Jurkat, Clone E6-1 (cell line): ENCODE results near the gene MTHFD1. TPM values are rescaled to one million over a fixed set of nuclear protein-coding genes. Genes with fewer than 3 reads are reported as not detected.
"Not testable (repeated sequence)": the region's sequence is repeated elsewhere in the genome, so short reads cannot be mapped to it uniquely, and the experiment has no call there.

ENCODE experiments used
- DNase-seq: peaks from one replicate; pipeline ENCODE4 v3.0.0-alpha.2; 2011; ENCODE audit warnings: low read depth, low spot score
- H3K4me3 ChIP-seq: 2 replicates; pipeline ENCODE4 v1.5.1; 2011; ENCODE audit warnings: mild to moderate bottlenecking, low read length, control low read depth, moderate library complexity
- polyA plus RNA-seq: library from polyadenylated mRNA; unstranded; fragments of >200 nt; gene quantifications from one replicate; pipeline ENCODE4 v1.2.1, GENCODE V29; 2012; ENCODE audit warnings: missing spikeins; ENCODE audit not compliant: insufficient read length, insufficient read depth

MTHFD1 gene
- polyA plus RNA-seq = 212 TPM

GRCh38 chr14:64387782-64388532, at the start of gene MTHFD1:
TSS of gene MTHFD1 (plus strand) at chr14:64388353. CDS start at chr14:64388428, 75 bp downstream.
- peak; percentile 99 for DNase-seq
- peak within 1 kb of the TSS; percentile 98 for H3K4me3 ChIP-seq

GRCh38 chr14:64338616-64339316, 49.4 kb upstream of the MTHFD1 start:
- peak overlapping the region; percentile 70 for H3K4me3 ChIP-seq
- DNase-seq = peak; percentile 99

- H3K4me3 ChIP-seq = no peak overlapping the region
- DNase-seq = no peak
These were observed 47.5 kb upstream of the MTHFD1 start for GRCh38 chr14:64340560-64341196.

GRCh38 chr14:64347748-64348147, 40.4 kb upstream of the MTHFD1 start:
- DNase-seq = no peak
- H3K4me3 ChIP-seq = no peak overlapping the region

- no peak for DNase-seq
- no peak overlapping the region for H3K4me3 ChIP-seq
These were observed 38.2 kb upstream of the MTHFD1 start for GRCh38 chr14:64349741-64350490.

- no peak for DNase-seq
- H3K4me3 ChIP-seq = no peak overlapping the region
These were observed 24.8 kb upstream of the MTHFD1 start for GRCh38 chr14:64363265-64363846.

GRCh38 chr14:64364907-64365306, 23.2 kb upstream of the MTHFD1 start:
- no peak overlapping the region for H3K4me3 ChIP-seq
- no peak for DNase-seq

- H3K4me3 ChIP-seq, DNase-seq: not testable (repeated sequence)
These were observed 22.7 kb upstream of the MTHFD1 start for GRCh38 chr14:64365358-64365889.

- no peak overlapping the region for H3K4me3 ChIP-seq
- DNase-seq = no peak
These were observed 19.0 kb upstream of the MTHFD1 start for GRCh38 chr14:64369201-64369600.

GRCh38 chr14:64387232-64387781, 846 bp upstream of the MTHFD1 start:
- peak overlapping the region; percentile 98 for H3K4me3 ChIP-seq
- no peak for DNase-seq

GRCh38 chr14:64388533-64389285, 556 bp downstream of the MTHFD1 start:
- DNase-seq = no peak
- H3K4me3 ChIP-seq = peak overlapping the region; percentile 98

GRCh38 chr14:64391113-64391725, 3.1 kb downstream of the MTHFD1 start:
- no peak overlapping the region for H3K4me3 ChIP-seq
- no peak for DNase-seq

GRCh38 chr14:64391986-64392385, 3.8 kb downstream of the MTHFD1 start:
- H3K4me3 ChIP-seq = no peak overlapping the region
- no peak for DNase-seq

- not testable (repeated sequence) for DNase-seq, H3K4me3 ChIP-seq
These were observed 5.1 kb downstream of the MTHFD1 start for GRCh38 chr14:64393189-64393726.

- no peak for DNase-seq
- H3K4me3 ChIP-seq = no peak overlapping the region
These were observed 6.3 kb downstream of the MTHFD1 start for GRCh38 chr14:64394423-64394822.

GRCh38 chr14:64394977-64395633, 7.0 kb downstream of the MTHFD1 start:
- H3K4me3 ChIP-seq = no peak overlapping the region
- DNase-seq = no peak
